HepG2 (cell line): ENCODE data around the gene KRT76. TPM values are rescaled to one million over a fixed set of nuclear protein-coding genes. Genes with fewer than 3 reads are reported as not detected.

Experiments
- ATAC-seq: fragments of 200-7000 bp; cut with Tn5 transposase; 3 replicates; pipeline ENCODE4 v1.9.1; 2020; ENCODE audit warnings: mild to moderate bottlenecking, moderate library complexity
- BruUV-seq: library from RNA; stranded (reverse); fragments of 400-500 nt; replicated peaks from 2 replicates; lab custom pipeline; 2021; lab: Mats Ljungman, UMichigan
- CTCF ChIA-PET: fragments of 300-600 bp; formaldehyde crosslinking; extraction: SDS; loops from one replicate; lab custom pipeline; 2021; ENCODE audit warnings: low total read pairs, inconsistent platforms, low intra/inter-chr PET ratio; lab: Yijun Ruan, JAX
- POLR2A ChIA-PET: fragments of 350-600 bp; sonication (Branson Sonifier 250); formaldehyde crosslinking; loops from one replicate; lab custom pipeline; 2020; ENCODE audit warnings: antibody characterized with exemption, inconsistent platforms; lab: Yijun Ruan, JAX
- DNase-seq: peaks from one replicate; pipeline ENCODE4 v3.0.0-alpha.2; 2015; ENCODE audit warnings: low spot score
- FAIRE-seq: peaks from 3 replicates; lab custom pipeline; 2011; peaks lifted over from hg19 to GRCh38; lab: Jason Lieb, UNC
- H2AFZ ChIP-seq: one replicate; pipeline ENCODE4 v1.6.1; 2011; ENCODE audit warnings: low read length, inconsistent platforms
- H3K27ac ChIP-seq: fragments of 300-600 bp; 3 replicates; pipeline ENCODE4 v1.8.0; 2011; ENCODE audit warnings: mixed run types, mild to moderate bottlenecking, mixed read lengths, low read length, inconsistent platforms; ENCODE audit not compliant: insufficient read depth; ENCODE audit errors: extremely low read length
- H3K27me3 ChIP-seq, 2 experiments: fragments of 200-600 bp in 1 of 2; 2 replicates in 1 of 2; 3 replicates in 1 of 2; pipeline versions ENCODE4 v1.6.0 to v1.8.0; 2011; ENCODE audit warnings: low read length in 2 of 2, mild to moderate bottlenecking in 2 of 2, moderate library complexity in 2 of 2, inconsistent platforms in 1 of 2; ENCODE audit not compliant: insufficient read depth in 2 of 2, control insufficient read depth in 1 of 2
- H3K36me3 ChIP-seq, 2 experiments: fragments of 200-600 bp in 1 of 2; replicated peaks in 1 of 2; 2 replicates in 1 of 2; 3 replicates in 1 of 2; pipeline versions ENCODE4 v1.5.1 to v1.8.0; 2011; ENCODE audit warnings: low read length in 2 of 2, inconsistent platforms in 1 of 2; ENCODE audit not compliant: insufficient read depth in 2 of 2, control insufficient read depth in 1 of 2
- H3K4me1 ChIP-seq: 2 replicates; pipeline ENCODE4 v1.5.1; 2012; ENCODE audit warnings: low read length, inconsistent platforms; ENCODE audit not compliant: insufficient read depth
- H3K4me2 ChIP-seq: 2 replicates; pipeline ENCODE4 v1.6.0; 2011; ENCODE audit warnings: low read depth, low read length, inconsistent platforms
- H3K4me3 ChIP-seq, 3 experiments: fragments of 200-600 bp in 1 of 3; sonication (generic), shearing (Covaris generic) in 1 of 3; replicated peaks in 1 of 3; 2 replicates each; pipeline ENCODE4 v1.5.1; 2011 to 2016; ENCODE audit warnings: low read length in 3 of 3, inconsistent platforms in 2 of 3, low read depth in 2 of 3, mild to moderate bottlenecking in 2 of 3, control low read depth in 1 of 3, mixed read lengths in 1 of 3; ENCODE audit not compliant: insufficient read depth in 1 of 3
- H3K79me2 ChIP-seq: one replicate; pipeline ENCODE4 v1.6.1; 2011; ENCODE audit warnings: low read length, inconsistent platforms; ENCODE audit not compliant: insufficient read depth
- H3K9ac ChIP-seq: 2 replicates; pipeline ENCODE4 v1.6.0; 2011; ENCODE audit warnings: mild to moderate bottlenecking, low read depth, low read length, inconsistent platforms; ENCODE audit not compliant: insufficient read depth
- H3K9me3 ChIP-seq: 2 replicates; pipeline ENCODE4 v1.5.1; 2012; ENCODE audit warnings: mild to moderate bottlenecking, low read length
- H4K20me1 ChIP-seq: 2 replicates; pipeline ENCODE4 v1.6.0; 2011; ENCODE audit warnings: inconsistent platforms, mild to moderate bottlenecking, low read length, moderate library complexity; ENCODE audit not compliant: insufficient read depth
- CSRNP1 ChIP-seq: sonication (generic); formaldehyde crosslinking; IDR thresholded peaks from 2 replicates; pipeline ENCODE4 v1.8.1; 2023; ENCODE audit warnings: mild to moderate bottlenecking, missing genetic modification reagents
- FOSL1 ChIP-seq: sonication (generic); formaldehyde crosslinking; IDR thresholded peaks from 2 replicates; pipeline ENCODE4 v1.9.0; 2021; ENCODE audit warnings: missing genetic modification reagents, borderline replicate concordance
- FOXM1 ChIP-seq: sonication (generic); formaldehyde crosslinking; IDR thresholded peaks from 2 replicates; pipeline ENCODE4 v1.5.0; 2020; ENCODE audit warnings: missing genetic modification reagents
- HNRNPLL ChIP-seq: fragments of 200-400 bp; formaldehyde crosslinking; IDR thresholded peaks from 2 replicates; pipeline ENCODE4 v1.6.1; 2017; ENCODE audit warnings: mild to moderate bottlenecking, low read depth, low read length; ENCODE audit not compliant: poor library complexity, severe bottlenecking
- KDM4B ChIP-seq: sonication (generic); formaldehyde crosslinking; IDR thresholded peaks from 2 replicates; pipeline ENCODE4 v1.4.0; 2020; ENCODE audit warnings: missing genetic modification reagents
- NFE2L2 ChIP-seq: fragments of 150-350 bp; IDR thresholded peaks from 2 replicates; pipeline ENCODE4 v1.6.1; 2014; ENCODE audit warnings: low read length
- NFIB ChIP-seq: sonication (generic); formaldehyde crosslinking; IDR thresholded peaks from 2 replicates; pipeline ENCODE4 v1.9.0; 2021; ENCODE audit warnings: missing genetic modification reagents, mild to moderate bottlenecking, borderline replicate concordance
- RAD21 ChIP-seq: fragments of 450-650 bp; formaldehyde crosslinking; IDR thresholded peaks from 2 replicates; pipeline ENCODE4 v1.5.0; 2020; ENCODE audit warnings: mild to moderate bottlenecking
- RFXANK ChIP-seq: IDR thresholded peaks from 2 replicates; pipeline ENCODE4 v1.6.1; 2016
- SRSF1 ChIP-seq: fragments of 200-400 bp; formaldehyde crosslinking; optimal IDR thresholded peaks from 2 replicates; pipeline ENCODE3; 2017; ENCODE audit warnings: mild to moderate bottlenecking, low read depth, low read length, moderate library complexity
- ZNF121 ChIP-seq: sonication (generic); formaldehyde crosslinking; IDR thresholded peaks from 2 replicates; pipeline ENCODE4 v1.5.0; 2020; ENCODE audit warnings: mild to moderate bottlenecking, missing genetic modification reagents
- ZNF225 ChIP-seq: sonication (generic); formaldehyde crosslinking; IDR thresholded peaks from 2 replicates; pipeline ENCODE4 v1.4.0; 2020; ENCODE audit warnings: mild to moderate bottlenecking, missing genetic modification reagents
- ZNF264 ChIP-seq: sonication (generic); formaldehyde crosslinking; IDR thresholded peaks from 2 replicates; pipeline ENCODE4 v1.4.0; 2020; ENCODE audit warnings: missing genetic modification reagents
- ZNF660 ChIP-seq: sonication (generic); formaldehyde crosslinking; IDR thresholded peaks from 2 replicates; pipeline ENCODE4 v1.5.1; 2020; ENCODE audit warnings: mild to moderate bottlenecking, low read depth, missing genetic modification reagents, borderline replicate concordance
- ZNF674 ChIP-seq: sonication (generic); formaldehyde crosslinking; IDR thresholded peaks from 2 replicates; pipeline ENCODE4 v1.5.0; 2020; ENCODE audit warnings: low read depth, mild to moderate bottlenecking, missing genetic modification reagents
- WGBS: methylation state at CpG from one replicate; pipeline ENCODE4 v1.1.6; 2017; ENCODE audit warnings: low lambda C conversion rate; 5-methylcytosine and 5-hydroxymethylcytosine counted together
- in situ Hi-C: cut with HindIII; loops from 2 replicates; pipeline ENCODE4 v1.10.0; 2017; ENCODE audit warnings: low pct_unique_long_range_greater_than_20kb; ENCODE audit not compliant: extremely low pct_ligation_motif_present
- intact Hi-C: fragments of 100-400 bp; cut with micrococcal nuclease; formaldehyde crosslinking; loops from one replicate; pipeline ENCODE4 v1.10.0; 2022; ENCODE audit not compliant: unreplicated experiment
- polyA plus RNA-seq, 8 experiments: library from polyadenylated mRNA; depleted of rRNA in 3 of 8; stranded (reverse) in 7 of 8; unstranded in 1 of 8; fragments of >200 nt; fragmentation: Illumina TruSeq in 4 of 8; extraction: Trizol in 4 of 8; gene quantifications; 2 replicates each; pipeline versions ENCODE4 v1.2.1 to v1.2.3, GENCODE V29; 2011 to 2016; ENCODE audit warnings: low read depth in 4 of 8, missing spikeins in 1 of 8, mixed read lengths in 1 of 8; ENCODE audit not compliant: insufficient read depth in 1 of 8
- total RNA-seq, 5 experiments: library from RNA; depleted of rRNA; stranded (reverse); fragments of >200 nt; fragmentation: Illumina TruSeq; extraction: Trizol; gene quantifications; 2 replicates each; pipeline ENCODE4 v1.2.3, GENCODE V29; 2016; ENCODE audit warnings: low read depth in 1 of 5
- TF ChIP-seq, protein P1 (sequence below), 2 experiments: IDR thresholded peaks; 2 replicates each; pipeline ENCODE4 v1.6.1; 2011 to 2012; ENCODE audit warnings: low read length in 2 of 2, borderline replicate concordance in 1 of 2, low read depth in 1 of 2, mild to moderate bottlenecking in 1 of 2, moderate library complexity in 1 of 2

KRT76 gene
- total and polyA plus RNA-seq, 2 of the 13 experiments (the other 11 are each of a cell fraction or from before 2014, with no cell fraction given) = not detected

- H3K9me3 ChIP-seq = no peaks in the 10 kb centered on the region; the same call in 1 of the 2 replicates
- no TSS peak for BruUV-seq
- no peak overlapping the region for H3K4me3 ChIP-seq
- ATAC-seq = no peak
- no peaks in the 10 kb centered on the region for H4K20me1 ChIP-seq
- 7% methylated on average over 3 of the region's 3 CpGs for WGBS
- TF ChIP-seq ZNF264 (CRISPR knock-in tag) (no peak), NFIB (CRISPR knock-in tag) (no peak), SRSF1 (no peak), RAD21 (no peak), ZNF660 (no peak), NFE2L2 (no peak), FOXM1 (CRISPR knock-in tag) (no peak), CSRNP1 (CRISPR knock-in tag) (no peak)
- TF ChIP-seq, all 625 proteins: peak for 0
- H3K27ac ChIP-seq = no peak overlapping the region
- CTCF ChIA-PET = no interaction called here
- no peak for FAIRE-seq
- DNase-seq = no peak
- no peaks in the 10 kb centered on the region for H3K27me3 ChIP-seq
- H3K4me2 ChIP-seq = no peak overlapping the region
- no peaks in the 10 kb centered on the region for H3K36me3 ChIP-seq
- POLR2A ChIA-PET = no interaction called here
- no peak overlapping the region for H2AFZ ChIP-seq
- H3K4me1 ChIP-seq = no peaks in the 10 kb centered on the region
- intact Hi-C loops (no loop called here), in situ Hi-C loops (no loop called here)
- no peak overlapping the region for H3K9ac ChIP-seq
- no peaks in the 10 kb centered on the region for H3K79me2 ChIP-seq
Observed at GRCh38 chr12:52755533-52755932, 21.6 kb downstream of the KRT76 start.

- DNase-seq (no peak), FAIRE-seq (no peak), ATAC-seq (no peak)
- CTCF ChIA-PET = no interaction called here
- Histone ChIP-seq H3K4me2 (no peak overlapping the region), H3K9me3 (no peaks in the 10 kb centered on the region), H3K27ac (no peak overlapping the region), H4K20me1 (no peaks in the 10 kb centered on the region), H3K79me2 (no peaks in the 10 kb centered on the region), H3K27me3 (no peaks in the 10 kb centered on the region), H3K36me3 (no peaks in the 10 kb centered on the region), H3K4me1 (no peaks in the 10 kb centered on the region), H3K9ac (no peak overlapping the region), H2AFZ (no peak overlapping the region), H3K4me3 (no peak overlapping the region)
- POLR2A ChIA-PET = no interaction called here
- intact Hi-C loops (no loop called here), in situ Hi-C loops (no loop called here)
- BruUV-seq = no TSS peak
- TF ChIP-seq ZNF225 (CRISPR knock-in tag) (no peak), RFXANK (CRISPR knock-in tag) (no peak), ZNF121 (CRISPR knock-in tag) (no peak), ZNF674 (CRISPR knock-in tag) (no peak), KDM4B (no peak), FOSL1 (CRISPR knock-in tag) (no peak), HNRNPLL (no peak)
- TF ChIP-seq, protein P1, sequence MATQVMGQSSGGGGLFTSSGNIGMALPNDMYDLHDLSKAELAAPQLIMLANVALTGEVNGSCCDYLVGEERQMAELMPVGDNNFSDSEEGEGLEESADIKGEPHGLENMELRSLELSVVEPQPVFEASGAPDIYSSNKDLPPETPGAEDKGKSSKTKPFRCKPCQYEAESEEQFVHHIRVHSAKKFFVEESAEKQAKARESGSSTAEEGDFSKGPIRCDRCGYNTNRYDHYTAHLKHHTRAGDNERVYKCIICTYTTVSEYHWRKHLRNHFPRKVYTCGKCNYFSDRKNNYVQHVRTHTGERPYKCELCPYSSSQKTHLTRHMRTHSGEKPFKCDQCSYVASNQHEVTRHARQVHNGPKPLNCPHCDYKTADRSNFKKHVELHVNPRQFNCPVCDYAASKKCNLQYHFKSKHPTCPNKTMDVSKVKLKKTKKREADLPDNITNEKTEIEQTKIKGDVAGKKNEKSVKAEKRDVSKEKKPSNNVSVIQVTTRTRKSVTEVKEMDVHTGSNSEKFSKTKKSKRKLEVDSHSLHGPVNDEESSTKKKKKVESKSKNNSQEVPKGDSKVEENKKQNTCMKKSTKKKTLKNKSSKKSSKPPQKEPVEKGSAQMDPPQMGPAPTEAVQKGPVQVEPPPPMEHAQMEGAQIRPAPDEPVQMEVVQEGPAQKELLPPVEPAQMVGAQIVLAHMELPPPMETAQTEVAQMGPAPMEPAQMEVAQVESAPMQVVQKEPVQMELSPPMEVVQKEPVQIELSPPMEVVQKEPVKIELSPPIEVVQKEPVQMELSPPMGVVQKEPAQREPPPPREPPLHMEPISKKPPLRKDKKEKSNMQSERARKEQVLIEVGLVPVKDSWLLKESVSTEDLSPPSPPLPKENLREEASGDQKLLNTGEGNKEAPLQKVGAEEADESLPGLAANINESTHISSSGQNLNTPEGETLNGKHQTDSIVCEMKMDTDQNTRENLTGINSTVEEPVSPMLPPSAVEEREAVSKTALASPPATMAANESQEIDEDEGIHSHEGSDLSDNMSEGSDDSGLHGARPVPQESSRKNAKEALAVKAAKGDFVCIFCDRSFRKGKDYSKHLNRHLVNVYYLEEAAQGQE (IDR thresholded peaks at IDR 0.05; ENCODE audit: borderline replicate concordance in 1 of 2, low read depth in 1 of 2, low read length in 2 of 2) = no peak
Observed at GRCh38 chr12:52754135-52754534, 23.0 kb downstream of the KRT76 start.
